Ramos (cell line): ENCODE data around the gene SCN8A.

ENCODE experiments used
- in situ Hi-C: fragments of 300-500 bp; cut with MboI; formaldehyde crosslinking; loops from one replicate; pipeline ENCODE4 v1.14.3; 2022; ENCODE audit warnings: low sequenced_read_pairs; ENCODE audit not compliant: unreplicated experiment

Gene SCN8A

GRCh38 chr12:51841727-51842126, 250.7 kb downstream of the SCN8A start:
- in situ Hi-C loops, result loop anchor here (25.0 kb wide), 1 partner anchor 429 kb away; the partner anchor contains the start of gene SLC4A8

- in situ Hi-C loops, result loop anchor here (25.0 kb wide), 1 partner anchor 433 kb away; the partner anchor contains the start of gene SLC4A8
Observed at GRCh38 chr12:51844854-51845253, 253.8 kb downstream of the SCN8A start.

DNA sequence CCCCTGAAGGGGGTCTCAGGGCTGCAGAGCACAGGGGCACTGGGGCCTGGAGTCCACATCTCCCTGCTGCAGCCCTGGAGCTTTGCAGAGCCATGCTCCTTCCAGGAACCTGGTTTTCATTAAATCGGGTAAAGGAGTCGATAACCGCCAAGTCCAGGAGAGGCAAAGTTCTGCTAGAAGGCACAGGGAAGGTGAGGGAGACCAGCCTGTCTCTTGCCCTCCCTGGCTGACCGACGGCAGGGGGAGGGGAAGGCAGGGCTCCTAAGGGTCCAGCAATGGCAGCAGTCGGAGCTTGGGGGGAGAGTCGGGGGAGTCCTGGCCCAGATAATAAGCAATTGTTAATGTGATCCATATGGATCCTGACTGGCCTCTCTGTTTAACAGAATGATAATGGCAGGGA, 254.4 kb downstream of the SCN8A start:
- in situ Hi-C loops, result loop anchor here (25.0 kb wide), 1 partner anchor 433 kb away; the partner anchor contains the start of gene SLC4A8

DNA sequence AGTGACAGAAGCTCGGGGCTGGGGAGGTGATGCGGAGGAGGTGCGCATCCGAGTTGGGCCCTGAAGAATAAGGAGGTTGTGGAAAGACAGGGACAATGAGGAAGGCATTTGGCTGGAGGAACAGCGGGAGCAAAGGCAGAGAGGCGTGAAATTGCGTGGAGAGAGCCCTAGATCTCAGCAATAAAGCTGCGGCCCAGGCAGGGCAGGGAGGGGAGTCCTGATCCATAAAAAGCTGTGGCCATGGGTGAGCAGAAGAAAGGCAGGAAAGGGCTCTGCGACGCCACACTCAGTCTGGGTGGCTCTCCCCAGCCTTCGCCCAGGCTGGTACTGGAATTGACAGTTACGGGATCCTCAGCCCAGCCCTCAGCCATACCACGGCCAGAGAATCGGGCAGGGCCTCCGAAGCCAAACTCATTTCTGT, 255.2 kb downstream of the SCN8A start:
- in situ Hi-C loops, result loop anchor here (25.0 kb wide), 1 partner anchor 434 kb away; the partner anchor contains the start of gene SLC4A8

- in situ Hi-C loops, result loop anchor here (25.0 kb wide), 1 partner anchor 435 kb away; the partner anchor contains the start of gene SLC4A8
Observed at GRCh38 chr12:51846911-51847642, 256.0 kb downstream of the SCN8A start.

GRCh38 chr12:51847643-51848325, 256.8 kb downstream of the SCN8A start:
- in situ Hi-C loops, result loop anchor here (25.0 kb wide), 1 partner anchor 435 kb away; the partner anchor contains the start of gene SLC4A8

DNA sequence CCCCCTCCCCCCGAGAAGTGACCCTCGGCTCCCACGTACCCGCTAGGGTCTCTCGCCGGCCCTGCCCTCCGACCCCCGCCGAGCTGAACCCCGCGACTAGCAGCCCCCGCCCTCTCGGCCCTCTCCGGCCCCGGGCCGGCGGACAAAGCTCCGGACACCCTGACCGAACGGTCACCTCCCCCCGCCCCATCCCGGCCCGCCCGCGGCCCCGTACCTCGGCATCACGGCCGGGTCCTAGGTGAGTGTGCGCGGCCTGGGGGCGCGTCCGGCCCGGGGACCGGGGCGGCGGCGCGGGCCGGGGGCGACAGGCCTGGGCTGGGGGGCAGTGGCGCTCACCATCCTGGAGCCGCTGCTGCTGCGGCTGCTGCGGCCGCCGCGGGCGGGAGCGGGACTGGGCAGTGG, 257.3 kb downstream of the SCN8A start, which contains the start of gene FIGNL2:
Gene FIGNL2, minus strand, starts transcription at position 393 of the 402 bp plus-strand sequence. CDS start 26,305 bp downstream, outside the sequence.
- in situ Hi-C loops, result loop anchor here (25.0 kb wide), 1 partner anchor 436 kb away; the partner anchor contains the start of gene SLC4A8

DNA sequence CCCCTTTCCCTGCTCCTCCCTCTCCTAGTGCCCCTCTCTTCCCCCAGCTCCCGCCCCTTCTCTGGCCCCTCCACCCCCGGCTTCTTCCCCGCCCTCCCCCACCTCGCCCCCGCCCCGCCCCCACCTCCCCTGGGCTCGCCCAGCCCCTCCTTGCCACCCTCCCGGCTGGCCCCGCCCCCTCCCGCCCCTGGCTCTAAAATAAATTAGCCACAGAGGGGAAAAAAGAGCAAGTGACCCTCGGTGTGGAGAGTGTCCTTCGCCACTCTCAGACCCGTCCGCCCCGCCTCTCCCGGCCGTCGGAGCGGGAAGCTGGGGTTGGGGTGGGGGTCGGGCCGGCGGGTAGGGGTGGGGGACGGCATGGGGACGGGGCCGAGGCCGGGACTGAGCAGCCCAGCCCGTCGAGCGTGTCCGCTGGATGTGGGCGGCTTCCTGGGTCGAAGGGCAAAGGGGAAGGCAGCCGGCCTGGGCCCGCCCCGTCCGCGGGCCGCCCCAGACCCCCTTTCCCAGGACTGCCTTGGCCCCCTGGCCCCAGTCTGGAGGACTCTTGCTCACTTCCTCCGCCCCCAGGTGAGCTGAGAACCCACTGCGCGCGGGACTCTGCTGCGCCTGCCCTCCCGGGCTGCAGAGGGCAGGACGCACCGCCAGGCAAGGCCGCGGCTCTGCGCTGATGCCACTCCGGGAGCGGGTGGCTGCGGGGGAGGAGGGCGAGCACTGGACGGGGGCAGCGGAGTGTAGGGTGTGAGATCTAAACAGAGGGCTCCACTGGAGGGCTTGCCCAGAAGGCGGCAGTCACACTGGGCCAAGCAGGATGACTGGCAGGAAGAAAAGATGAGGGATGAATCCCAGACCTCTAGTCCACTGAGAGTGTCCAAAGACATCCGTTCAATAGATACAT, 258.1 kb downstream of the SCN8A start:
- in situ Hi-C loops, result loop anchor here (25.0 kb wide), 1 partner anchor 437 kb away; the partner anchor contains the start of gene SLC4A8

- in situ Hi-C loops, result no loop called here
Observed at GRCh38 chr12:51850081-51850964, 259.3 kb downstream of the SCN8A start.

GRCh38 chr12:51850965-51851299, 259.9 kb downstream of the SCN8A start:
- in situ Hi-C loops, result no loop called here

- in situ Hi-C loops, result no loop called here
Observed at GRCh38 chr12:51851413-51852124, 260.5 kb downstream of the SCN8A start.

DNA sequence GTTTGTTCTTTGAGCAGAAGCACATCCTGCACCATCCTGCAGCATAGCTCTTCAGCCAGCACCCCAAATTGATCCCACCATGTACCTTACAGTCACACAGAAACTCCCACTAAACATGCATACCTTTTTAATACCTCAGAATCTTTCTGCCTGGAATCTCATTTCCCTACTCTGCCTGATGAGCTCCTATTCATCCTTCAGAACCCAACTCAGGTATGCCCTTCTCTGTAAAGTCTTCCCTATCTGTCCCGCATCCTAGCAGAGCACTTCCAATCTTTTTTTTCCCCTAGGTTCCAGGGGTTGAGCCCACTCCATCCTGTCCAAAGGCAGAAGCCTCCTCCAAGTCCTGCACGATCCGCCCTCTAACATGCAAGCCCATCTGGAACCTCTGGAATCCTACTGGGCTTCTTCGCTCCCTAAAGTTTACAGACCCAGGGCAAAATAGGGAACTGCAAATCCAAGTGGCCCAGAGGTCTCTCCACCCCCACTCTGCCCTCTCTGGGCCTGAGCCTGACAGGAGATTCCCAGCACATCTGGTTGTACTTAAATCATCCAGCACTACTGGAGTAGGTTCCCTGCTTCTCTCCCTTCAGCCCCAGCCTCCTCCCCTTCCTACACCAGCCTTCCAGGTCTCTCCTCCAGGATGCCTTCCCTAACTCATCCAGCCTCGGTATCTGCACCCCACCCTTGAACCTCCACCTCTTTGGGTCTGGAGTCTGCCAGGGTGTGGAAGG, 261.5 kb downstream of the SCN8A start:
- in situ Hi-C loops, result no loop called here

DNA sequence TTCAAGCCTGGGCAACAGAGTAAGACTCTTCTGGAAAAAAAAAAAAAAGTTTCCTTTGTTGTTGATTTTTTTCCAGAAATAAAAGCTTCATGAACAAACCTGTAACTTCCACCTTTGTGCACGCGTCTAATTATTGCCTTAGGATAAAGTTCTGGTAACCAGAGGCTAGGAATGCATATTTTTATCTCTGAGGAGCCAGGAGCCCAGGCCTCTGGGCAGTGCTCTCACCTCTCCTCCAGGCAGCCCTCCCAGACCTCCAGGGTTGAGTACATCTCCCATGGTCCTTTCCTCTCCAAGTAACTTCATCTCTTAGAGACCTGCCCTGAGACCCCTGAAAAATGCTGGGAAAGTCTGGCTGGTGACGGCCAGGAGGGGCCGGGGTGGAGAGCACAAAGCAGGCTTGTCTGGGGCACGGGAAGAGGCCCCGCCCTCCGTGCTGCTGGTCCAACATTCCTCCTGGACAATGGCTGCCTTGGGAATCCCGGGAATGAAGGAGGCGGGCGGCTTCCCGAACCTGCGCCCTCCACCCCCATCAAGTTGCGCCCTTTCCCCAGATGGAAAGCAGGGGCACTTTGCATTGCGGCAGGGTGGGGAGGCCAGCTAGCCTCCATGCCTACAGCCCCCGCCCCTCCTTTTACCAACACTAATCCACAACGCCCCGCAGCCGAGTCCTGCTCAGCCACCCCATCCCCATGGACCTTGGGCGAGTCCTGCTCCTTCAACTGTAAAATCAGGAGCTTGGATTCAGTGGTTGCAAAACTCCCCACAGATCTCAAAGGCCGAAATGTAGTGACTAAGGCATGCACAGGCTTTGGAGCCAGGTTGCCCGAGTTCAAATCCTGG, 264.8 kb downstream of the SCN8A start:
- in situ Hi-C loops, result no loop called here

GRCh38 chr12:51860986-51861385, 270.0 kb downstream of the SCN8A start:
- in situ Hi-C loops, result no loop called here
